Activated effector memory CD4-positive, alpha-beta T cell treated with anti-CD3 and anti-CD28 coated beads, Interleukin-2, amount 50 U/mL, for 16 hours (primary cell): ENCODE data around the gene MOSPD3.
"Not testable (repeated sequence)": the region's sequence is repeated elsewhere in the genome, so short reads cannot be mapped to it uniquely, and the experiment has no call there.

Experiments
- DNase-seq: peaks from one replicate; pipeline ENCODE4 v3.0.0-alpha.2; 2020

Gene MOSPD3

DNA sequence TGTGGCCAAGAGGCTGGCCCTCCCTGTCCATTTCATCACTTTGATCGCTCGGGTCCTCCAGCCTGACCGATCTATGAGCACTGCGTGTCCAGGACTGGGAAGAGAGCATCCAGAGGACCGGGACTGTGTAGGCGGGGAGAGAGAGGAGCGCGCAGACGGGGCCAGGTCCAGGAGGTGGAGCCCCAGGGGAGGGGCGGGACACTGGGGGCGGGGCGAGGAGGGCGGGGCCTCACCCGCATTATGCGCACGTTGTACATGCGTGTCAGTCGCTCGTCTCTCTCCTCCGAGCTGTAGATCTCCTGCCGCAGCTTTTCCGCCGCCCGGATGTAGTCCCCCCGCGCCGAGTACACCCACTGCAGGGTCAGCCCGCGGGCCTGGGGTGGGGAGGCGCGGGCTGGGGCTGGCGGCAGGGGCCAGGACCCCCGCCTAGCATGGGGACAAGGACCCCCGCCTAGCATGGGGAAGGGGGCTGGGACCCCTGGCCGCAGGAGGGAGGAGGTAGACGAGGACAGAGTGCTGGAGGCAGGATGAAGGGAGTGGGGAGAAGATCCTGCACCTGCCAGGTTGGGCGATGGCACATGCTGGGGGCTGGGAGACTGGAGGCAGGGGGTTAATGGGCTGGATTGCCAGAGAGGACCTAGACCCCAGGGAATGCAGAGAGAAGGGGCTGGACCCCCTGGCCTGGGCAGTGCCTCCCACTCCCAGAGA, 14.3 kb downstream of the MOSPD3 start:
- peak; percentile 93 for DNase-seq

DNA sequence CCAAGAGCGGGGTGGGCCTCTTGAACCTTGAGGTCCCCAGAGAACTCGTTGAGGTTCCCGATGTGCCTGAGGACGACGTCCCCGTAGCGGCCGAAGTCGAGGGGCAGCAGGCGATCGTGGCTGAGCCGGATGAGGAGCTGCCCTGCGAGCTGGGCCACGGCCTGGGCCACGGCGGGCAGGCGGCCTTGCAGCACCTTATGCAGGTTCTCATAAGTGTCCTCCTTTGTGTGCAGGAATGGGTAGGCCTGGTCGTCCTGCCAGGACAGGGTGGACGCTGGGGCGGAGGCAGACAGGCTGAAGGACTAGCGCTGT, 14.9 kb downstream of the MOSPD3 start:
- DNase-seq: no peak

DNA sequence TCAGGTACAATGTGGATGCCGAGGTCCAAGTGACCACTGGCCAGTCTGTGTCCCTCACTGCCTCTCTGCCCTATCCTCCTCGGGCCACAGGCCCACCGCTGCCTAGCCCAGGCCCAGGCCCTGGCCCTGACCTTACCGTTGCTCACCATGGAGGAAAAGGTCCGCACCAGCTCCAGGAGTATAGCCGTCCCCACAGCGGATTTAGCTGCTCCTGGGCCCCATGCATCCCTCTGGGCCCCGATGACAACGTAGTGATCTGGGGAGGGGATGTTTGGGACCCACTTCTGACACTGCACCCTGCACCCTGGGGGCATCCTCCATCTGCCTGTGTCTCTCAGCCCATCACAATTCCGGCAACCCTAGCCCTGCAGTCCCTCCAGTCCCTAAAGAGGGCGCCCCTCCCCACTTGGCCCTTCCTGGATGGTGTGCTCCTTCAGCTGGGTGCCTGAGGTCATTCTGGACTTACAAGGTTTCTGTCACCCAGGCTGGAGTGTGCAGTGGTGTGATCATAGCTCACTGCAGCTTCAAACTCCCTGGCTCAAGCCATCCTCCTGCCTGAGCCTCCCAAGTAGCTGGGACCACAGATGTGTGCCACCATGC, 16.9 kb downstream of the MOSPD3 start:
- no peak for DNase-seq

DNA sequence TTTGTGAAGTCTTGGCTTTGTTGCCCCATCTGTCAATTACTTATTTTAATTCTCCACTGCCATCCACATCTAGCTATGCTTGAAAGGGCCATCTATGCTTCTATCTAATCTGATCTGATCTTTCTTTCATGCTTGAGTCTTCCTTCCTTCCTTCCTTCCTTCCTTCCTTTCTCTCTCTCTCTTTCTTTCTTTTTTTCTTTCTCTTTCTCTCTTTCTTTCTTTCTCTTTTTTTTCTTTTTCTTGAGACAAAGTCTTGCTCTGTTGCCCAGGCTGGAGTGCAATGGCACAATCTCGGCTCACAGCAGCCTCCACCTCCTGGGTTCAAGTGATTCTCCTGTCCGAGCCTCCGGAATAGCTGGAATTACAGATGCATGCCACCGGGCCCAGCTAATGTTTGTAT, 17.7 kb downstream of the MOSPD3 start:
- no peak for DNase-seq

DNA sequence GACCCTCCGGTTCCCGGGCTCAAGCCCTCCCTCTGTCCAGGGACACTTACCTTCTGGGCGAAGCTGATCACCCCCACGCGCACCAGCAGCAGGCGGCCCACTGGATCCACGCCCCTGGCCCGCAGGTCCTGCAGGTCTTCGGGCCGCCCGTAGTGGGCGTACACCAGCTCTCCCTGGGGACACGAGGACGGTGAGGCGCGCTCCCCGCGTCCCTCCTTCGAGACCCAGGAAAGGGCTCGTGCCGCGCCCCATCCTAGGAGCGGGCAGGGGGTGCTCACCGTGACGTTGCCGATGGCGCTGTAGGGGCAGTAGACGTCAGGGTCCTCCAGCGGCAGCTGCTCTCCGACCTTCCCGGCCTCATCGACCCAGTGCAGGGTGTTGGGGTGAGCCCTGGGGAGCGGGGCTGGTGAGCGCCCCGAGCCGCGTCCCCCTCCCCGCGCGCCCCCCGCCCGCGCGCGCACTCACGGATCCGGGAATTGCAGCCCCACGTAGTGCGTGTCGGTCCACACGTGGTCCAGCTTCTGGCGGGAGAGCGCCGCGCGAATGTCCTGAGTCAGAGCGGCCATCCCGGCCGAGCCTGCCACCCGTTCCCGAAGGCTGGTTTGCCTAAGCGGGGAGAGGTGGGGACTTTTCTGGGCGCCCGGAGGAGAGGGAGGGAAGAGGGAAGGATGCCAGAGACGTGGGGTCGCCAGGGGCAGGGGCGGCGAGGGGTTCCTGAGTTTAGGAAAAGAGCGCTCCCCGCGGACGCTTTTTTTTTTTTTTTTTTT, 20.8 kb downstream of the MOSPD3 start:
- DNase-seq: peak; percentile 87

DNA sequence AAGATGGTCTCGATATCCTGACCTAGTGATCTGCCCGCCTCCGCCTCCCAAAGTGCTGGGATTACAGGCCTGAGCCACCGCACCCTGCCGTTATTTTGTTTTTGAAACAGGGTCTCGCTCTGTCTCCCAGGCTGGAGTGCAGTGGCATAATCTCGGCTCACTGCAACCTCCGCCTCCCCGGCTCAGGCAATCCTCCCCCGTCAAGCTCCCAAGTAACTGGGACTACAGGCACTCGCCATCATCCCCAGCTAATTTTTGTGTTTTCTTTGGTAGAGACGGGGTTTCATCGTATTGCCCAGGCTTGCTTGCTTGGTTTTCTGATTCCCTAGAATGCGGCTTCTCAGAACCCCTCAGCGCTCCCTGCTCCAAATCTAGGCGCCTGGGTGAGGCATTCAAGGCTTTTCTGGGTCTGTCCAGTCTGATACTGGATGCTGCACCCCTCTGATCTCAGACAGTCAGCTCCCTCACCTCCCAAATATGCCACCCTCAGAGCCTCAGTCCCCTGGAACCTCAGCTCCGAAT, 27.7 kb downstream of the MOSPD3 start:
- DNase-seq: no peak

DNA sequence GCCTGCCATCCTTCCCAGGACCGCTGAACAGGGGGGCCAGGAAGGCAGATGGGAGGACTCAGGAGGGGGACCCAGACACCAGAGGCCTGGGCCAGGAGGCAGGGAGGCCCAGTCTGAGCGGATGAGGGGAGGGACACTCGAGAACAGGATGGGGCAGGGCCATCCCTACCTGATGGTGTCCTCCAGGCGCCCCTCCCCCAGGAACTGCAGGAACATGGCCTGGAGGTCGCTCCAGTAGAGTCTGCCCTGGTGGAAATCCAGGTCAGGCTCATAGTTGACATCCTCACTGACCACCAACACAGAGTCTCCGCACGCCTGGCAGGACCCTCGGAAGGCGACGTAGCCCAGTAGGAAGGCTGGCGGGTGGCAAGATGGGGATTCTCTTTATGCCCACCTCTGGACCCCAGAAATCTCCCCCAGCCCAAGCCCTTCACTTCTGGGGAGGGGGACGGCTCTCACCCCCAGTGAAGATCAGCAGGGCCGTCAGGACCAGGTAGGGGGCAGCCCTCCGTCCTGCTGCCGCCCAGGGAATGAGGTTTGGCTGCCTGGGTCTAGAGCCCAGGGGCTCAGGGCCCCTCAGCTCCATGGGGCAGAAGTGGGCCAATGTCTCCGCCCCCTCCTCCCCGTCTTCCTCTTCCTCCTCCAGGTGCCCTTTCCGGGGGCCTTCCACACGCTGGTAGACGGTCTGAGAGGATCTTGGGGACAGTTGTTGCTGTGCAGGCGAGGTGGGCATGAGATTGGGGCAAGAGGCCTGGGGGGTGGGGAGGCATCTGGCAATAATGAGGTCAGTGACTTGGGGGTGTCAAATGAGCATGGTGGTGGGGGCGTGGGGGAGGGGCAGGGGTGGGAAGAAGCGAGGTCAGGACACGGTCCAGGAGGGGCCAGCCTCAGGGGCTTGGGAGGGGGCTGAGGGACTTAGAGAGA, 28.4 kb downstream of the MOSPD3 start:
- DNase-seq: no peak

DNA sequence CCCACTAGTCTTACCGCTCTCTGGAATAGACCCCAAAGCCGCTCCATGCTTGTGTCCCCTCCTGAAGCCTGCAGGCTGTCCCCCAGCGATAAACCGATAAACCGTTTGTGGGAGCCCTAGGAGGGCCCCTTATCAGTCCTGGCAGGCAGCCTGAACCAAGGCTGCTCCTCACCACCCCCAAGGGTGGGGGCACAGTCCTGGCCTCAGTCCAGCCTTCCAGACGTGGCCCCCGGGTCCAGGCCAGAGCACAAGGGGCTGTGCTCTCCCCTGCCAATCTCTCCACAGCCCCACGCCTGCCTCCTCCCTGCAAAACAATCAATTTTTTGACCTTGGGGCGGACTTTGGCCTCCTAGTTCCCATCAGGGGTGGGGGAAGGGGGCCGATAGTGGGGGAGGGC, 29.1 kb downstream of the MOSPD3 start, which contains the start of gene TFR2:
Gene TFR2 (minus strand): TSS at position 90 of the 397 bp plus-strand sequence. CDS start 43 bp downstream, at position 47.
- DNase-seq: no peak

DNA sequence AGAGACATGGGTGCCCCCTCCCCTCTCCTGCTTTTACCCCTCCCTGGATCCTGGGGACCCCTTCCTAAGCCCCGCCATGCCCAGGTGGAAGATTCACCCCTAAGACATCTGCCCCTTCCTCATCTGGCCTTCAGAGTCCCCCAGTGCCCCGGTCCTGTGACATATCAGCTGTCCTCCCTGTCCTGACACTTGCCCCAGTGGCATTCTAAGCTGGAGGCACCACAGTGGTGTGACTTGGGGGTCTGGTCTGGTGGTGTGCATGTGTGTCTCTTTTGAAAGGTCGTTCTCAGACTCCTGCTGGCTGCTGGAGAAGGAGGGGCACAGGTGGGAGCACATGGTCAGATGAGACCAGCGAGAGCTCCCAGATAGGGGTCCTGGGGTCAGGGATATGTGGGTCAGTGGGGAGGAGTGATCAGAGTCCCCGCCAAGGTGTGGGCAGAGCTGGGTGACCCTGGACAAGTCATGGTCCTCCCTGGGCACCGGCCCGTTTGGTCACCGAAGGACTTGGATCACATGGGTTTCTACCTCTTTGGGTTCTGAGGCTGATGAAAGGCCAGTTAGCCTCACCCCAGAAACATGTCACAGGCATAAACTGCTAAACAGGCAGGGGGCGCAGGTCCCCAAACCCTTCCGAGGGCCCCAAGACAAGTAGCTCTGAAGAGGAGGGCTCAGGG, 29.7 kb downstream of the MOSPD3 start:
- DNase-seq: no peak

DNA sequence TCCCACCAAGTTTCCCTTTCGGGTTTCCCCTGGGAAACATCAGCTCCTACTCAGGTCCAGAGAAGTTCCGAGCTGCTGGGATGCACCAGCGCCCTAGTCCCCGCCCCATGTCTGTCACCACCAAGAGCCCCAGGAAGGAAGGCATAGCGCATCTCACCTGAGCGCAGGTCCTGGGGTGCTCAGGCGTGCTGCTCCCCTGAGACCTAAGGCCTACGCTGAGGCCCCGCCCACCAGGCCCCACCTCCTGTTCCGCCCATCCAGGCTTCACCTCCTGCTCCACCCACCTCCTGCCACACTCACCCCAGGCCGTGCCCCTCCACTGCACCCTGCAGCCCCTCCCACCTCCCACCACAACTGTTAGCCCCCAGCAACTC, 30.2 kb downstream of the MOSPD3 start:
- peak; percentile 67 for DNase-seq

DNA sequence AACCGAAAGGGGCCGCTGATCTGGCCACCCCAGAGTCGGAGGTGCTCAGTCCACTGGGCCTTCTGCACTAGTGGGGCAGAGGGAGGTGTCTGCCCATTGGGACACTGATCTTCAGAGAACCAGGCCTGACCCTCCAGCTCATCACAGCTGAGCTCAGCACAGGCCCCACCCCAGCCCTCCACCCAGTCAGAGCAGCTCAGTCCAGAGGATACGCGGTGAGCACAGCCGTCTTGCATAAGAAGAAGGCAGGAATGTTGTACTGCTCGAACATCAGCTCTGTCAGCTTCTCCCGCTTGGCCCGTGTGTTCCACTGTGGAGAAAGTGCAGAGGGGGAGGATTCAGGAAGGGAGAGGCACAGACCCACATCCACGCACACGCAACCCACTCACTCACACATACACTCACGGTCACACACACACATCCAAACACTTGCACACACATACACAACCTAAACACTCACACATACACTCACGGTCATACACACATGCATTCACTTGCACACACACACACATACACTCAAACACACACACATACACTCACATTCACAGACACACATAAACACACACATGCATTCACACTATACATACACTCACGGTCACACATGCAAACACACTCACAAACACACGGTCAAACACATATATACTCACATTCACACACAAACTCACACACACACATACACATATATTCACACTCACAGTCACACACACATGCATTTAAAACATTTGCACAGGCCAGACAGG, 37.7 kb downstream of the MOSPD3 start:
- DNase-seq: no peak

DNA sequence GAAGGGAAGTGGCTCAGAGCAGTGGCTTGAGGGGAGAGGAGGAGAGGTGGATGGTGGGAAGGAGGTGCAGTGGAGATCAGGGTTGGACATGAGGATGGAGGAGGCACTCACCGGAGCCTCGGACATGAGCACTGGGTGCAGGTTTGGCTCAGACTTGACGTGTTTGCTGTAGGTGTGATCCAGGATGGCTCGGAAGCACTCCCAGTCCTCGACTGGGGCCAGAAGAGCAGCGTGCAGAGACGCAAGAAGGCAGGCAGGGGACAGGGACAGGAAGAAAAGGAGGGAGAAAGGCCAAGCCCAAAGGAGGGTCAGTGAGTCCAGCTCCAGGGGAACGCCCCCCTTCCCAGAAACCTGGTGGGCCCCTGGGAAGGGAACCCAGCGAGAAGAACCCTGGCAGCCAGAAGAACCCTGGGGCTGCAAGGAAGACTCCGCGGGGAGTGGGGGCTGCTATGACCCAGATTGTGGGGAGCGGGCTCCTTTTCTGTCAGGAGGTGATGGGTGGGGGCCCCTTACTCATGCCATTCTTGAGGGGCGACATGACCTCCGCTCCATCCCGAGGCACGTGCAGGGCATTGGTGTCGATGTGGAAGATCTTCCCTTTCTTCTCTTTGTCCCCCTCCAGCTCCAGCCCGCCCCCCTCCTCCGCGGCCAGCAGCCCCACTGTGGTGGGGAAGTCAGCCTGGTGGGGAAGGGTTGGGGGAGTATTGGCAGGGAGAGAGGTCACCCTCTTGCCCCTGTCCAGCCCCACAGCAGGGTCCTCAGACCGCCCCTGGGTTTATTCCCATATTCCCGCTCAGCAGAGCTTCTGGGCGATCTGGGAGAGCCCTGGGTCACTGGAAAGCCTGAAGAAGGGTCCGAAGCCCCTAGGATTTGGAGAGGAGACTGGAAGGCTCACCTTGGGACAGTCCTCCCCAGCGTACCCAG, 42.8 kb downstream of the MOSPD3 start:
- DNase-seq: no peak

DNA sequence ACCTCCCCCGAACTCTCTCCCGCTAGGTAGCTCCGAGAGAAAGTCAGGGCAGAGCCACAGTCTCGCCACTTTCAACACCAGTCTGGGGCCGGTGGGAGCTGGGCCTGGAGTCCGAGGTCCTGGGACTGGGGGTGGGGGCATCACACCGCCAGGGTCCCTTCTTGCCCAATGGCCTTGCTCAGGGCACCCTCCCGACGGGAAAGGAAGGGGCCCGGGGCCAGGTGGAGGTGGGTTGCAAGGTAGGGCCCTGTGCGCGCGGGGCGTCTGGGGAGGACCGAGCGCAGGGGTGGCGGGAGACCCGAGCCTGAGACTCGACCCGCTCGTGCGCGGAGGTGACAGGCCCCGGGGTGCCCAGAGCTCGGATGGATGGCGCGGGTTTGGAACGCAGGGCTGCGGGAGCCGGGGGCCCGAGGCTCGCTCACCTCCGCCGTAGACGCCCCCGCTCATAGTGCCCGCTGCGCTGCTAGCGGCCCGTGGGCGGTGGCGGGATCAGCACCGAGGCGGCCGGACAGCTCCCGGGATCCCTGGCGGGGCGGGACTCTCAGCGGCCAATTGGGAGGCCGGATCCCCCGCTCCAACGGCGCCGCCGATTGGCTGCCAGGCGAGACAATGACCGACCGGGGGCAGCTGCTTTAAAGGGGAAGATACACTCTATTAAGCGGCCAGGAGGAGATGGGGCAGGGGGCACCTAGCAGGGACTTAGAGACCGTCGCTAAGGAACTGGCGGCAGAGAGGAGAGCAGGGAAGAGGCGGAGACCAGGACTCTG, 43.8 kb downstream of the MOSPD3 start, which contains the start of gene ACTL6B:
Gene ACTL6B (minus strand): TSS at position 541 of the 767 bp plus-strand sequence. CDS start 94 bp downstream, at position 447.
- DNase-seq: peak; percentile 82

DNA sequence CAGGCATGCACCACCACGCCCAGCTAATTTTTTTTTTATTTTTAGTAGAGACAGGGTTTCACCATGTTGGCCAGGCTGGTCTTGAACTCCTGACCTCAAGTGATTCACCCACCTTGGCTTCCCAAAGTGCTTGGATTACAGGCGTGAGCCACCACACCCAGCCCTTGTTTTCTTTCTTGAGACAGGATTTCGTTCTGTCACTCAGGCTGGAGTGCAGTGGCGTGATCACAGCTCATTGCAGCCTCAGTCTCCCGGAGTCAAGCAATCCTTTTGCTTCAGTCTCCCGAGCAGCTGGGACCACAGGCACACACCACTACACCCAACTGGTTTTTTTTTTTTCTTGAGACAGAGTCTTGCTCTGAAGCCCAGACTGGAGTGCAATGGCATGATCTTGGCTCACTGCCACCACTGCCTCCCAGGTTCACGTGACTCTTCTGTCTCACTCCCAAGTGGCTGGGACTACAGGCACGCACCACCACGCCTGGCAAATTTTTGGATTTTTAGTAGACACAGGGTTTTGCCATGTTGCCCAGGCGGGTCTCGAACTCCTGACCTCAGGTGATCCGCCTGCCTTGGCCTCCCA, 49.9 kb downstream of the MOSPD3 start:
- DNase-seq: not testable (repeated sequence)
